OCI-LY7 (cell line): ENCODE measurements around the gene OIP5. TPM values are rescaled to one million over a fixed set of nuclear protein-coding genes. Genes with fewer than 3 reads are reported as not detected.
"Not testable (repeated sequence)": the region's sequence is repeated elsewhere in the genome, so short reads cannot be mapped to it uniquely, and the experiment has no call there.

Experiments
- BruUV-seq: library from RNA; stranded (reverse); fragments of 400-500 nt; replicated peaks from 2 replicates; lab custom pipeline; 2021; lab: Mats Ljungman, UMichigan
- CTCF ChIA-PET: fragments of 300-600 bp; sonication (Branson Sonifier 250); formaldehyde crosslinking; loops from one replicate; lab custom pipeline; 2022; ENCODE audit warnings: antibody characterized with exemption; ENCODE audit not compliant: unreplicated experiment; lab: Charles Lee
- POLR2A ChIA-PET: fragments of 300-600 bp; sonication (Branson Sonifier 250); formaldehyde crosslinking; loops from one replicate; lab custom pipeline; 2022; ENCODE audit warnings: antibody characterized with exemption; lab: Charles Lee
- DNase-seq: peaks from one replicate; pipeline ENCODE4 v3.0.0-alpha.2; 2015; ENCODE audit warnings: low spot score
- H2AFZ ChIP-seq: fragments of 200-600 bp; sonication (generic), shearing (Covaris generic); 2 replicates; pipeline ENCODE4 v1.6.1; 2014; ENCODE audit warnings: mild to moderate bottlenecking, antibody characterized with exemption, low read length, moderate library complexity
- H3K27ac ChIP-seq: fragments of 200-600 bp; sonication (generic); 2 replicates; pipeline ENCODE4 v1.5.1; 2014; ENCODE audit warnings: mixed run types, low read depth, mild to moderate bottlenecking, moderate library complexity, low read length, inconsistent platforms; ENCODE audit not compliant: poor library complexity, severe bottlenecking
- H3K36me3 ChIP-seq: fragments of 200-600 bp; sonication (generic); 2 replicates; pipeline ENCODE4 v1.6.1; 2014; ENCODE audit warnings: mild to moderate bottlenecking, antibody characterized with exemption, low read length, moderate library complexity, mixed read lengths; ENCODE audit not compliant: insufficient read depth
- H3K4me1 ChIP-seq: fragments of 200-600 bp; sonication (generic); 2 replicates; pipeline ENCODE4 v1.5.1; 2014; ENCODE audit warnings: mild to moderate bottlenecking, low read length; ENCODE audit not compliant: insufficient read depth, poor library complexity, severe bottlenecking
- H3K4me2 ChIP-seq: fragments of 200-600 bp; sonication (generic); 2 replicates; pipeline ENCODE4 v1.6.1; 2014; ENCODE audit warnings: mild to moderate bottlenecking, low read length
- H3K4me3 ChIP-seq: fragments of 200-600 bp; sonication (generic); 2 replicates; pipeline ENCODE4 v1.5.1; 2014; ENCODE audit warnings: mild to moderate bottlenecking, low read depth, low read length; ENCODE audit not compliant: poor library complexity, severe bottlenecking
- H3K79me2 ChIP-seq: fragments of 200-600 bp; sonication (generic); 2 replicates; pipeline ENCODE4 v1.6.1; 2016; ENCODE audit warnings: low read depth, mild to moderate bottlenecking, low read length, moderate library complexity, mixed read lengths; ENCODE audit not compliant: insufficient read depth
- H3K9me2 ChIP-seq: fragments of 200-600 bp; sonication (generic); 2 replicates; pipeline ENCODE4 v1.6.1; 2016; ENCODE audit warnings: mild to moderate bottlenecking, low read length, mixed read lengths; ENCODE audit not compliant: insufficient read depth
- H3K9me3 ChIP-seq: fragments of 200-600 bp; sonication (generic); 2 replicates; pipeline ENCODE4 v1.6.1; 2014; ENCODE audit warnings: mild to moderate bottlenecking, mixed run types, low read length, mixed read lengths
- H4K20me1 ChIP-seq: fragments of 200-600 bp; sonication (generic); 2 replicates; pipeline ENCODE4 v1.6.1; 2014; ENCODE audit warnings: mild to moderate bottlenecking, antibody characterized with exemption, low read length, moderate library complexity, mixed read lengths; ENCODE audit not compliant: insufficient read depth
- EZH2phosphoT487 ChIP-seq: fragments of 200-600 bp; sonication (generic); IDR thresholded peaks from 2 replicates; pipeline ENCODE4 v1.6.1; 2018; ENCODE audit warnings: low read depth, borderline replicate concordance, mild to moderate bottlenecking, mixed run types, antibody characterized with exemption, low read length, moderate library complexity, mixed read lengths
- intact Hi-C: fragments of 100-400 bp; cut with micrococcal nuclease; formaldehyde crosslinking; loops from one replicate; pipeline ENCODE4 v1.10.0; 2022; ENCODE audit not compliant: unreplicated experiment
- total RNA-seq, 2 experiments: library from RNA; depleted of rRNA in 1 of 2; stranded (reverse); fragments of >200 nt in 1 of 2; shearing (Covaris generic) in 1 of 2; gene quantifications; 2 replicates each; pipeline ENCODE4 v1.2.3, GENCODE V29; 2014 to 2022
- TF ChIP-seq, protein P1 (sequence below): fragments of 200-600 bp; sonication (generic); conservative IDR thresholded peaks from 2 replicates; pipeline ENCODE4 v1.5.1; 2014; ENCODE audit warnings: mild to moderate bottlenecking, antibody characterized with exemption, low read length, moderate library complexity, mixed read lengths

Gene OIP5
- total RNA-seq, 2 experiments from 2014 or later: 28.4 to 42.5 TPM

DNA sequence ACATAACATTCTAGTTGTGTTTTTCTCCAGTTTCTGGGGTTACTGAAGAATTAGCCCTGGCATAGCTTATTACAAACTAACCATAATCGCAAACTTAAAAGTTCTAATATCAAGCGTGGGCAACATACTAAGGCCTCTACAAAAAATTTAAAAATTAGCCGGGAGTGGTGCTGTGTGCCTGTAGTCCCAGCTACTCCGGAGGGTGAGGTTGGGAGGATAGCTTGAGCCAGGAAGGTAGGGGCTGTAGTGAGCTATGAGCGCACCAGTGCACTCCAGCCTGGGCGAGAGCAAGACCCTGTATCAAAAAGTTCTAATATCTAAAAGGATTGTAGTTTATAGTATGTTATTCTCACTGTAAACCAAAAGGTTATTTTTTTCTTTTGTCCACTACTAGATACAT, 1.1 kb downstream of the OIP5 start:
- Histone ChIP-seq H3K79me2 (peaks cover 47% of the 10 kb centered on the region), H2AFZ (no peak overlapping the region; the same call in 1 of the 2 replicates), H3K27ac (no peak overlapping the region), H3K36me3 (peaks cover 41% of the 10 kb centered on the region), H3K4me1 (peaks cover 16% of the 10 kb centered on the region), H4K20me1 (peaks cover 6% of the 10 kb centered on the region; the same call in 1 of the 2 replicates), H3K4me2 (peak overlapping the region; percentile 84), H3K4me3 (peak overlapping the region; percentile 79), H3K9me2 (no peaks in the 10 kb centered on the region), H3K9me3 (no peaks in the 10 kb centered on the region)
- no peak for TF ChIP-seq EZH2phosphoT487
- intact Hi-C loops: loop anchor here (5.0 to 10.0 kb wide), 3 partner anchors 214 to 766 kb away; partner anchors contain the start of genes CCDC32, CHAC1, INO80 and RPUSD2
- ChIA-PET CTCF (interaction anchor here (0.6 kb wide), 1 partner anchor 176 kb away, joined by 3 read pairs; no protein-coding TSS in a partner anchor), POLR2A (interaction anchor here (0.5 to 1.2 kb wide), 4 partner anchors 9 to 107 kb away, joined by 3 to 4 read pairs (median 4); no protein-coding TSS in a partner anchor)
- BruUV-seq: no TSS peak
- no peak for DNase-seq

DNA sequence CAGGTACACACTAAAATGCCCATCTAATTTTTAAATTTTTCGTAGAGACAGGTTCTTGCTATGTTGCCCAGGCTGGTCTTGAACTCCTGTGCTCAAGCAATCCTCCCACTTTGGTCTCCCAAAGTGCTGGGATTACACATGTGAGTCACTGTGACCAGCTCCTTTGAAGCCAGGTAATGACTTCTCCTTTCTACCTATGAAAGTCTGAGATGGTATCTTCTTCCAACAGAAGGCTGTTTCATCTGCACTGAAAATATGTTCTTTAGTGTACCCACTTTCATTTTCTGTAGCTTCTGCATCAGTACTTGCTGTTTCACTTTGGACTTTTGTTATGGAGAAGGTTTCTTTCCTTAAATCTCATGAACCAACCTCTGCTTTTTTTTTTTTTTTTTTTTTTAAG, 8.8 kb downstream of the OIP5 start:
- TF ChIP-seq EZH2phosphoT487: no peak
- TF ChIP-seq, protein P1, sequence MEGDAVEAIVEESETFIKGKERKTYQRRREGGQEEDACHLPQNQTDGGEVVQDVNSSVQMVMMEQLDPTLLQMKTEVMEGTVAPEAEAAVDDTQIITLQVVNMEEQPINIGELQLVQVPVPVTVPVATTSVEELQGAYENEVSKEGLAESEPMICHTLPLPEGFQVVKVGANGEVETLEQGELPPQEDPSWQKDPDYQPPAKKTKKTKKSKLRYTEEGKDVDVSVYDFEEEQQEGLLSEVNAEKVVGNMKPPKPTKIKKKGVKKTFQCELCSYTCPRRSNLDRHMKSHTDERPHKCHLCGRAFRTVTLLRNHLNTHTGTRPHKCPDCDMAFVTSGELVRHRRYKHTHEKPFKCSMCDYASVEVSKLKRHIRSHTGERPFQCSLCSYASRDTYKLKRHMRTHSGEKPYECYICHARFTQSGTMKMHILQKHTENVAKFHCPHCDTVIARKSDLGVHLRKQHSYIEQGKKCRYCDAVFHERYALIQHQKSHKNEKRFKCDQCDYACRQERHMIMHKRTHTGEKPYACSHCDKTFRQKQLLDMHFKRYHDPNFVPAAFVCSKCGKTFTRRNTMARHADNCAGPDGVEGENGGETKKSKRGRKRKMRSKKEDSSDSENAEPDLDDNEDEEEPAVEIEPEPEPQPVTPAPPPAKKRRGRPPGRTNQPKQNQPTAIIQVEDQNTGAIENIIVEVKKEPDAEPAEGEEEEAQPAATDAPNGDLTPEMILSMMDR: no peak
- Histone ChIP-seq H3K36me3 (peaks cover 70% of the 10 kb centered on the region), H3K9me2 (no peaks in the 10 kb centered on the region), H2AFZ (no peak overlapping the region), H3K79me2 (no peaks in the 10 kb centered on the region), H4K20me1 (no peaks in the 10 kb centered on the region), H3K4me3 (no peak overlapping the region), H3K9me3 (no peaks in the 10 kb centered on the region), H3K4me2 (no peak overlapping the region), H3K4me1 (no peaks in the 10 kb centered on the region), H3K27ac (no peak overlapping the region)
- POLR2A ChIA-PET: interaction anchor here (0.8 to 1.2 kb wide), 2 partner anchors 13 kb away, joined by 4 to 9 read pairs; no protein-coding TSS in a partner anchor
- intact Hi-C loops: no loop called here
- no peak for DNase-seq
- CTCF ChIA-PET: no interaction called here
- TSS peak; percentile 9 for BruUV-seq

DNA sequence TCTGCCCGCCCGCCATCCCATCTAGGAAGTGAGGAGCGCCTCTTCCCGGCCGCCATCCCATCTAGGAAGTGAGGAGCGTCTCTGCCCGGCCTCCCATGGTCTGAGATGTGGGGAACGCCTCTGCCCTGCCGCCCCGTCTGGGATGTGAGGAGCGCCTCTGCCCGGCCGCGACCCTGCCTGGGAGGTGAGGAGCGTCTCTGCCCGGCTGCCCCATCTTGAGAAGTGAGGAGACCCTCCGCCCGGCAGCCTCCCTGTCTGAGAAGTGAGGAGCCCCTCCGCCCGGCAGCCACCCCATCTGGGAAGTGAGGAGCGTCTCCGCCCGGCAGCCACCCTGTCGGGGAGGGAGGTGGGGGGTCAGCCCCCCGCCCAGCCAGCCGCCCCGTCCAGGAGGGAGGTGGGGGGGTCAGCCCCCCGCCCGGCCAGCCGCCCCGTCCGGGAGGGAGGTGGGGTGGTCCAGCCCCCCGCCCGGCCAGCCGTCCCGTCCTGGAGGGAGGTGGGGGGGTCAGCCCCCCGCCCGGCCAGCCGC, 11.5 kb downstream of the OIP5 start:
- H3K79me2 ChIP-seq, BruUV-seq, POLR2A ChIA-PET, intact Hi-C loops, H3K4me2 ChIP-seq, H2AFZ ChIP-seq, H3K9me2 ChIP-seq, CTCF ChIA-PET, DNase-seq, H3K4me3 ChIP-seq, H3K9me3 ChIP-seq, H4K20me1 ChIP-seq, H3K4me1 ChIP-seq, H3K27ac ChIP-seq: not testable (repeated sequence)
- H3K36me3 ChIP-seq: peaks cover 70% of the 10 kb centered on the region
